Ovary (tissue), 9 donors: Measurements from ENCODE around the gene MDN1. TPM values are rescaled to one million over a fixed set of nuclear protein-coding genes. Genes with fewer than 3 reads are reported as not detected.
"Not testable (repeated sequence)": the region's sequence is repeated elsewhere in the genome, so short reads cannot be mapped to it uniquely, and the experiment has no call there.

ENCODE experiments used
- DNase-seq, 5 donors: peaks; one replicate each; pipeline ENCODE4 v3.0.0-alpha.2; 2019 to 2020
- H3K27ac ChIP-seq, 2 donors: fragments of 200-600 bp; one replicate each; pipeline versions ENCODE4 v1.5.1 to v1.8.0; 2019 to 2022
- H3K27me3 ChIP-seq: fragments of 200-600 bp; one replicate; pipeline ENCODE4 v1.8.0; 2022
- H3K36me3 ChIP-seq: fragments of 200-600 bp; sonication (generic); one replicate; pipeline ENCODE4 v1.5.1; 2019
- H3K4me1 ChIP-seq: one replicate; pipeline ENCODE4 v1.8.1; 2013; ENCODE audit warnings: mild to moderate bottlenecking, moderate library complexity; ENCODE audit not compliant: insufficient read depth
- H3K4me3 ChIP-seq: fragments of 200-600 bp; sonication (generic); one replicate; pipeline ENCODE4 v1.5.1; 2017
- H3K9me3 ChIP-seq, 2 donors: fragments of 200-600 bp in 1 of 2; sonication (generic) in 1 of 2; one replicate each; pipeline versions ENCODE4 v1.5.1 to v1.8.1; 2013 to 2019; ENCODE audit warnings: mild to moderate bottlenecking in 1 of 2, moderate library complexity in 1 of 2
- EP300 ChIP-seq: sonication (generic); formaldehyde crosslinking; IDR thresholded peaks from one replicate; pipeline ENCODE4 v1.6.1; 2017; ENCODE audit warnings: antibody characterized with exemption
- POLR2A ChIP-seq: fragments of 450-650 bp; IDR thresholded peaks from one replicate; pipeline ENCODE4 v1.6.1; 2017; ENCODE audit warnings: antibody characterized with exemption, mild to moderate bottlenecking, moderate library complexity
- WGBS, 3 donors: extraction: QIAGEN DNeasy Blood & Tissue Kit in 1 of 3; methylation state at CpG; one replicate each; pipeline versions ENCODE4 v1.1.5 to v1.1.7; 2013 to 2017; 5-methylcytosine and 5-hydroxymethylcytosine counted together
- intact Hi-C, 4 donors: fragments of 100-400 bp; cut with DNase I; formaldehyde crosslinking; loops; one replicate each; pipeline versions ENCODE4 v1.11.0 to v1.15.1; 2022 to 2023
- polyA plus RNA-seq, 2 donors: library from polyadenylated mRNA; stranded (reverse); fragments of 200-250 nt in 1 of 2; fragments of 350-450 nt in 1 of 2; fragmentation: Illumina TruSeq in 1 of 2; extraction: RNeasy Lipid Tissue Mini Kit (QIAGEN cat#74804) in 1 of 2; gene quantifications; one replicate each; pipeline ENCODE4 v1.2.3, GENCODE V29; 2013 to 2014
- total RNA-seq, 7 donors: library from RNA; depleted of rRNA in 2 of 7; stranded (reverse); fragments of >200 nt in 2 of 7; fragmentation: NEBNext Ultra II Directional in 3 of 7; extraction: Animal tissue kit (Norgen Biotek cat#: 25700) in 3 of 7; gene quantifications; one replicate each; pipeline versions ENCODE4 v1.1.0 to v1.2.4, GENCODE V29; 2016 to 2023
- TF ChIP-seq, protein P1 (sequence below), 3 donors: fragments of 450-650 bp in 2 of 3; fragments of 200-600 bp in 1 of 3; IDR thresholded peaks; one replicate each; pipeline versions ENCODE4 v1.5.1 to v1.8.0; 2016 to 2022; ENCODE audit warnings: antibody characterized with exemption in 3 of 3, mild to moderate bottlenecking in 1 of 3
- donor health status: DM: no; HTN: no; CAD: no; lungs with moderate emphysema.
- donor health status: DM: no; HTN: no; CAD: no.
- donor health status: Bipolar disorder and iron deficiency.
- donor health status: DM: yes; HTN: yes; CAD: no.
- donor health status: DM: no; HTN: no; CAD: no.
- donor health status: DM: yes; HTN: yes; CAD: no.

The MDN1 gene
- total and polyA plus RNA-seq, 9 donors = 11.9 to 51.5 (median 32.3) TPM

DNA sequence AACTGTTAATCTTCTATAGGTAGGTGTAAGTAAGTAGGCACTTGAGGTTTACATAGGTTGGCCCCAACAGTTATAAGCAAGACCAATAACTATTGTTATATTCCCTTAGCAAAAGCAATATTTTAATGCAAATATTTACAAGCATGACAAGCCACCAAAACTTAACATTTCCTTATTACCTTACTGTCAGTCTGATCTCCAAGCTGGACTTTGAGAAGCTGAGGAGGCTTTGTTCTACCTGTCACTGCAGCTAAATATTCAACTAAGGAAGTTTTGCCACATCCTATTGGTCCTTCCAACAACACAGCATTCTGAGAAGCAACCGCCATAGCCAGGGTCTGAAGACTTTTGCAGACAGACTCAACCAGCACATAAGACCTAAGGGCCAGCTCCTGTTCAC, 29.6 kb downstream of the MDN1 start:
- Histone ChIP-seq H3K27me3 (no peaks in the 10 kb centered on the region), H3K27ac (no peak overlapping the region), H3K4me3 (no peak overlapping the region), H3K4me1 (no peaks in the 10 kb centered on the region), H3K36me3 (no peaks in the 10 kb centered on the region), H3K9me3 (no peaks in the 10 kb centered on the region)
- WGBS, 3 donors = 94 to 100% (median 94%) methylated on average over 1 of the region's 1 CpG
- no peak for DNase-seq
- no peak for TF ChIP-seq POLR2A
- TF ChIP-seq EP300 = no peak
- TF ChIP-seq, protein P1, sequence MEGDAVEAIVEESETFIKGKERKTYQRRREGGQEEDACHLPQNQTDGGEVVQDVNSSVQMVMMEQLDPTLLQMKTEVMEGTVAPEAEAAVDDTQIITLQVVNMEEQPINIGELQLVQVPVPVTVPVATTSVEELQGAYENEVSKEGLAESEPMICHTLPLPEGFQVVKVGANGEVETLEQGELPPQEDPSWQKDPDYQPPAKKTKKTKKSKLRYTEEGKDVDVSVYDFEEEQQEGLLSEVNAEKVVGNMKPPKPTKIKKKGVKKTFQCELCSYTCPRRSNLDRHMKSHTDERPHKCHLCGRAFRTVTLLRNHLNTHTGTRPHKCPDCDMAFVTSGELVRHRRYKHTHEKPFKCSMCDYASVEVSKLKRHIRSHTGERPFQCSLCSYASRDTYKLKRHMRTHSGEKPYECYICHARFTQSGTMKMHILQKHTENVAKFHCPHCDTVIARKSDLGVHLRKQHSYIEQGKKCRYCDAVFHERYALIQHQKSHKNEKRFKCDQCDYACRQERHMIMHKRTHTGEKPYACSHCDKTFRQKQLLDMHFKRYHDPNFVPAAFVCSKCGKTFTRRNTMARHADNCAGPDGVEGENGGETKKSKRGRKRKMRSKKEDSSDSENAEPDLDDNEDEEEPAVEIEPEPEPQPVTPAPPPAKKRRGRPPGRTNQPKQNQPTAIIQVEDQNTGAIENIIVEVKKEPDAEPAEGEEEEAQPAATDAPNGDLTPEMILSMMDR (IDR thresholded peaks at IDR 0.05) = no peak
- intact Hi-C loops = loop anchor here in 1 of 4 donors (5.0 kb wide), 1 partner anchor 543 kb away; no protein-coding TSS in a partner anchor

DNA sequence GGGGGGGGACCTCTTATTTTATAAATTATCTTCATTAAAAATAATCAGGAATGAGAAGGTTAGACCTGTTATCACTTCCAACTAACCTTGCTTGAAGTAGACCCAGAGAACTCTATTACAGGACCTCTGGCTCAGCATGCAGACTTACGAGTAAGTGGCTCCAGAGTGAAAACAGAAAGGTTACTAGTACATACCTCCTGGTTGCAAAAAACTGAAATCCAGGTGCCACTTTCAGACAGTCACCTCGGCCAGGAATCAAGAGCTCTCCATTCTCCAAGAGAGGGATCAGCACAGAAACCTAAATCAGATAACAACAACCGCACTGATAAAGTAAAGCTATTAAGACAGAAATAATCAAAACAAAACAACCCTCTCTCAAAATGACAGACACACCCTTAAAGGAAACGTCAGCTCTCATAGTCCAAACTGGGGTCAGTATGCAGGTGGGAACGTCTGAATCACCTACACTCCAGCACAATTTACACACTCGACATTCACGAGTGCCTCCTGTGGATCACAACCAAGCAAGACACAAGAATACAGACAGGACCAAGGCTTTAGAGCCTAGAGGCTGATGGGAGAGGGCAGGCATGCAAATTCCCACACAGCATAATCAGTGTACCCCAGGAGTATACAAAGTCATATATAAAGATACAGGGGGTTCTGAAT, 31.8 kb downstream of the MDN1 start:
- no peak for TF ChIP-seq POLR2A
- TF ChIP-seq, protein P1 (IDR thresholded peaks at IDR 0.05) = no peak
- TF ChIP-seq EP300 = no peak
- 79 to 84% (median 82%) methylated on average over 7 of the region's 7 CpGs for WGBS, 3 donors
- Histone ChIP-seq H3K4me3 (no peak overlapping the region), H3K27ac (no peak overlapping the region), H3K36me3 (no peaks in the 10 kb centered on the region), H3K27me3 (no peaks in the 10 kb centered on the region), H3K9me3 (no peaks in the 10 kb centered on the region), H3K4me1 (no peaks in the 10 kb centered on the region)
- DNase-seq = no peak
- intact Hi-C loops = loop anchor here in 1 of 4 donors (5.0 kb wide), 1 partner anchor 540 kb away; no protein-coding TSS in a partner anchor

DNA sequence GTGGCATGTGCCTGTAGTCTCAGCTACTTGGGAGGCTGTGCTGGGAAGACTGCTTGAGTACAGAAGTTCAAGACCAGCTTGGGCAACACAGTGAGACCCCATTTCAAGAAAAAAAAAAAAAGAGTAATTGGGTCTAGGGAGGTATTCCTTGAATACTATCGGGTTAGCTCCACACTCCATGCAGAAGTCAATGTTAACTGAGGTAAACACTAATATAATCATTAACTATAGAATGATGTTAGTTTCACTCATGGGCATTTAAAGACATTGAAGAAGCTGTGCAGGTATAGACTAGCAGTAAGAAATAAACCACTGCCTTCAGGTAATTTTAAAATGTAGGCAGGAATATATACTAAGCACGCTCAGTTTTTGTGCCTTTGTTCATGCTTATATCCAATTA, 32.6 kb downstream of the MDN1 start:
- TF ChIP-seq POLR2A = no peak
- TF ChIP-seq, protein P1 (IDR thresholded peaks at IDR 0.05) = no peak
- no peak for TF ChIP-seq EP300
- H3K36me3 ChIP-seq = no peaks in the 10 kb centered on the region
- no peak overlapping the region for H3K4me3 ChIP-seq
- H3K27ac ChIP-seq = no peak overlapping the region
- WGBS, 3 donors = 95 to 98% (median 97%) methylated on average over 2 of the region's 2 CpGs
- no peak for DNase-seq
- intact Hi-C loops = loop anchor here in 1 of 4 donors (5.0 kb wide), 1 partner anchor 540 kb away; no protein-coding TSS in a partner anchor
- H3K9me3 ChIP-seq = no peaks in the 10 kb centered on the region
- H3K27me3 ChIP-seq = no peaks in the 10 kb centered on the region
- H3K4me1 ChIP-seq = no peaks in the 10 kb centered on the region

DNA sequence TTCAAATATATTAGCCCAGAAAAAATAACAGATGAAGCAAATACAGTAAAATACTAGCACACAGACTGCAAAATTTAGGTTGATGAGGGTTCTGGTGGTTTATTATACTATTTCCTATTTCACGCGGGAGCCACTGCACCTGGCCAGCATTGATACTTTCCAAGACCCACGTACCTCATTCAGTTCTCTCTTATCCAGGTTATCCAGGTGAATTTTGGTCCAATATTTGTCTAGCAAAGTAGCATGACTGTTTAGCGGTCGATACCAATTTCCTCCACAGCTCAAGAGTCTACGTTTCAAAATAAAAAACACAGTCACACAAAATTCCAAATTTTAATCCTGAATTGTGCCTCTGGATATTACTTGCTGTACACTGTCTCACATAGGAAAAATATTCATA, 34.8 kb downstream of the MDN1 start:
- Histone ChIP-seq H3K4me1 (no peaks in the 10 kb centered on the region), H3K27me3 (no peaks in the 10 kb centered on the region), H3K9me3 (no peaks in the 10 kb centered on the region), H3K27ac (no peak overlapping the region), H3K4me3 (no peak overlapping the region), H3K36me3 (no peaks in the 10 kb centered on the region)
- TF ChIP-seq POLR2A (no peak), EP300 (no peak)
- TF ChIP-seq, protein P1 (IDR thresholded peaks at IDR 0.05) = no peak
- intact Hi-C loops = loop anchor here in 1 of 4 donors (5.0 kb wide), 1 partner anchor 538 kb away; no protein-coding TSS in a partner anchor
- DNase-seq = no peak
- WGBS, 3 donors = 96 to 97% (median 96%) methylated on average over 6 of the region's 6 CpGs

DNA sequence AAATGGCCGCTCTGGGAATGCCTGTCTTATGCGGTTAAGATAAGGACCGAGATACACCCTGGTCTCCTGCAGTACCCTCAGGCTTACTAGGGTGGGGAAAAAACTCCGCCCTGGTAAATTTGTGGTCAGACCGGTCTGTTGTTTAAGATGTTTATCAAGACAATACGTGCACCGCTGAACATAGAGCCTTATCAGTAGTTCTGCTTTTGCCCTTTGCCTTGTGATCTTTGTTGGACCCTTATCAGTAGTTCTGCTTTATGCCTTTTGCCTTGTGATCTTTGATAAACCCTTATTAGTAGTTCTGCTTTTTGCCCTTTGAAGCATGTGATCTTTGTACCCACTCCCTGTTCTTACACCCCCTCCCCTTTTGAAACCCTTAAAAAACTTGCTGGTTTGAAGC, 36.3 kb downstream of the MDN1 start:
- H3K36me3 ChIP-seq, intact Hi-C loops, H3K9me3 ChIP-seq, DNase-seq, H3K27ac ChIP-seq, H3K27me3 ChIP-seq, H3K4me3 ChIP-seq, H3K4me1 ChIP-seq: not testable (repeated sequence)
- WGBS, 3 donors = 93 to 97% (median 95%) methylated on average over 7 of the region's 7 CpGs
